Subcutaneous abdominal adipose tissue (tissue), 5 donors: ENCODE results near the gene ARHGEF1.

Experiments
- H3K27ac ChIP-seq: one replicate; pipeline ENCODE4 v1.7.0; 2013; ENCODE audit warnings: low read depth, mild to moderate bottlenecking, inconsistent platforms, low read length, moderate library complexity
- H3K27me3 ChIP-seq, 5 donors: one replicate each; pipeline ENCODE4 v1.7.0; 2013; ENCODE audit warnings: low read length in 5 of 5, inconsistent platforms in 1 of 5; ENCODE audit not compliant: control insufficient read depth in 5 of 5, insufficient read depth in 4 of 5
- H3K36me3 ChIP-seq, 5 donors: one replicate each; pipeline ENCODE4 v1.7.0; 2013; ENCODE audit warnings: low read length in 5 of 5; ENCODE audit not compliant: control insufficient read depth in 5 of 5, insufficient read depth in 5 of 5
- H3K4me1 ChIP-seq, 5 donors: one replicate each; pipeline ENCODE4 v1.7.0; 2013; ENCODE audit warnings: low read length in 5 of 5, mild to moderate bottlenecking in 3 of 5, moderate library complexity in 1 of 5; ENCODE audit not compliant: control insufficient read depth in 5 of 5, insufficient read depth in 5 of 5
- H3K4me3 ChIP-seq, 5 donors: one replicate each; pipeline ENCODE4 v1.7.0; 2013; ENCODE audit warnings: low read length in 5 of 5, low read depth in 1 of 5
- H3K9ac ChIP-seq, 5 donors: one replicate each; pipeline ENCODE4 v1.7.0; 2013; ENCODE audit warnings: low read length in 5 of 5, mild to moderate bottlenecking in 4 of 5, moderate library complexity in 3 of 5
- H3K9me3 ChIP-seq, 5 donors: one replicate each; pipeline ENCODE4 v1.7.0; 2013; ENCODE audit warnings: low read length in 5 of 5; ENCODE audit not compliant: control insufficient read depth in 5 of 5
- donor health status: healthy.
- donor health status: healthy.
- donor health status: healthy.
- donor health status: healthy.
- donor health status: healthy.

The ARHGEF1 gene

DNA sequence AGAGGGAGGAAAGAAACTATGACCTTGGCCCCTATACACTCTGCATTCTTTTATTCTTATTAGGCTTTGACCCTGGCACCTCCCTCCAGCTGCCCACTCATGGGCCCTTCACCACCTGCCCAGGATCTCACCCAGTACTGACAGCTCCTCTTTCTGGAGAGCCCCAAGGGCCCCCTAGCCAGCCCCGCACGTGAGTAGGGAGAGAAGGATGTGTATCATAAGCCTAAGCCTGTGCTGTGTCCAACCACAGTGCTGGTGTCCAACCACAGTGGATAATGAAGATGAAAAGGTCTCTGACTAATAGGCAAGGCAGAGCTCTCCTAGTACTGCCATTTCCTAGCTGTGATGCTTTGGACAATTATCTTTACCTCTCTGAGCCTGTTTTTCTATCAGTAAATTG is 33.9 kb upstream of the ARHGEF1 start:
- H3K27me3 ChIP-seq = peaks cover 0 to 9% (median 5%) of the 10 kb centered on the region in 5 donors
- H3K4me1 ChIP-seq = no peaks in the 10 kb centered on the region
- no peak overlapping the region for H3K27ac ChIP-seq
- no peak overlapping the region for H3K4me3 ChIP-seq
- no peaks in the 10 kb centered on the region for H3K9me3 ChIP-seq
- H3K9ac ChIP-seq = no peak overlapping the region
- no peaks in the 10 kb centered on the region for H3K36me3 ChIP-seq

DNA sequence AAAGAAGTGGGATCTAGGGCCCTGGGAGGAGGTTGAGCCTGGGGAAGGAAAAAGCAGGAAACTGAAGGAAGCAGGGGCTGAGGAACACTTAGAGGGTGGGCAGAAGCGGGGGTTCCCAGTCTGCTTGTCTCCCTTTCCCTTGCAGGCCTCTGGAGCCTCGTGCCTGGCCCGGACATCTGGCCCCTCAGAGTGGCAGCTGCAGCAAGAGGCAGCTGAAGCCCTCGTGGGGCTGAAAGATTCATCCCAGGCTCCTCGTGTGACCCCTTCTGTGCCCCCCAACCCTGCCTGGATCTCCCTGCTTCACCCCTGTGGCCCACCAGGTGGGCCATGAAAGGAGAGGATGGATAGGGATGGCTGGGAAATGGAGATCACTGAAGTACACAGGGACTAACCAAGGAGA is 32.6 kb upstream of the ARHGEF1 start:
- Histone ChIP-seq H3K4me1 (no peaks in the 10 kb centered on the region), H3K27ac (no peak overlapping the region), H3K27me3 (peaks cover 0 to 9% (median 5%) of the 10 kb centered on the region in 5 donors), H3K9ac (no peak overlapping the region), H3K4me3 (no peak overlapping the region), H3K9me3 (no peaks in the 10 kb centered on the region), H3K36me3 (no peaks in the 10 kb centered on the region)

DNA sequence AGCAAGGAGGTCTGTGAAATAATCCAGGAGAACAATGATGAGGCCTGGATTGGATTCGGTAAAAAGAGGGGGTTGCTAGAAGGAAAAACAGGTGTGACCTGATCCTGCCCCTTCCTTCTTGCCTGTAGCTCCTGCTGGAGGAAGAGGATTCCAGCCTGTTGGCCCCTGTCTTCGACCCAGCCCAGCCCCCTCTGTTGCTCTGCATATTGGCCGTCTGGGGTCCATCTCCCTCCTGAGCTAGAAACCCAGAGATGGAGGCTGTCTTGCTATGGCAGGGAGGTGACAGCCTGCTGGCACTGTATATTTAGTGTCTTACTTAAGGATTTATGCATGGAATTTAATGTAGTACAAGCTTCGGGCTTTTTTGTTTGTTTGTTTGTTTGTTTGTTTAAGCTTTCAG is 31.5 kb upstream of the ARHGEF1 start:
- no peaks in the 10 kb centered on the region for H3K4me1 ChIP-seq
- H3K9ac ChIP-seq = no peak overlapping the region
- H3K27ac ChIP-seq = no peak overlapping the region
- no peaks in the 10 kb centered on the region for H3K9me3 ChIP-seq
- peaks cover 0 to 9% (median 5%) of the 10 kb centered on the region in 5 donors for H3K27me3 ChIP-seq
- no peaks in the 10 kb centered on the region for H3K36me3 ChIP-seq
- H3K4me3 ChIP-seq = no peak overlapping the region

DNA sequence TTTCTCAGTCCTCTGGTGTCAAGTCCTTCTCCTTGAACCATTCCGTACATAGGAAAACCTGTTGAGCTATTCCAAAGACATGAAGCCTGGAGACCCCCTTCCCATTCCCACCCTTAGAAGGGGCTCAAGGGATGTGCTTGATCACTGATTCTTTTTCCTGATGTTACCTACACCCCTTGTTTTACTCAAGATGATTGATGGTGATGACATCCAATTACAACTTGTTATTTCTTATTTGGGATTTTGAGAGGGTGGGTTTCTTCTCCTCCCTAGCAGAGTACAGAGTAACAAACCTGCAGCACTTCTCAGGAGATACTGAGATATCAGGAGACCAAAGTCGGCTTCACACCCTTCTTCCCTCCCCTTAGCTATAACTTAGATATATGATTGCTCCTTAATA is 29.6 kb upstream of the ARHGEF1 start:
- Histone ChIP-seq H3K36me3 (no peaks in the 10 kb centered on the region), H3K27ac (no peak overlapping the region), H3K4me3 (no peak overlapping the region), H3K9ac (no peak overlapping the region), H3K27me3 (peaks cover 0 to 8% (median 5%) of the 10 kb centered on the region in 5 donors), H3K9me3 (no peaks in the 10 kb centered on the region), H3K4me1 (no peaks in the 10 kb centered on the region)

DNA sequence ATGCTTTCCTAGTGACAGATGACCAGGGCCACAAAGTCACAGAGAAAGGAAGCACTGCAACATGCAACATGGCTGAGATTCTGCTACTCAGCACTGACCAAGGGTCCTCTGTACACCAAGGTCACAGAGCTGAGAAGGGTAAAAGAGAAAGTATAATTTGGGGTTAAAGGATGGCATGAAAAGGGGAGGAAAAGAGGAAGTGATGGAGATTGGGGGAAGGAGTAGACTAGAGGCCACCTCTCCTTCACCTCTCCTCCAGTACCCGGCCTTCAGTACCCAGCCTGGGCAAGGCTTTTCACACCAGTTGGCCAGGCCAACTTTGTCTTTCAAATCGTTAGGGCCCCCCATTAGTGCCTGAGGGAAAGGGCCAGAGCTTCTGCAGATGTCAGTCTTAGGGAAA is 29.2 kb upstream of the ARHGEF1 start:
- H3K9me3 ChIP-seq = no peaks in the 10 kb centered on the region
- H3K4me1 ChIP-seq = no peaks in the 10 kb centered on the region
- H3K4me3 ChIP-seq = no peak overlapping the region
- H3K9ac ChIP-seq = peak overlapping the region in 1 of 5 donors; percentile 14
- no peaks in the 10 kb centered on the region for H3K36me3 ChIP-seq
- no peak overlapping the region for H3K27ac ChIP-seq
- peaks cover 0 to 8% (median 5%) of the 10 kb centered on the region in 5 donors for H3K27me3 ChIP-seq

DNA sequence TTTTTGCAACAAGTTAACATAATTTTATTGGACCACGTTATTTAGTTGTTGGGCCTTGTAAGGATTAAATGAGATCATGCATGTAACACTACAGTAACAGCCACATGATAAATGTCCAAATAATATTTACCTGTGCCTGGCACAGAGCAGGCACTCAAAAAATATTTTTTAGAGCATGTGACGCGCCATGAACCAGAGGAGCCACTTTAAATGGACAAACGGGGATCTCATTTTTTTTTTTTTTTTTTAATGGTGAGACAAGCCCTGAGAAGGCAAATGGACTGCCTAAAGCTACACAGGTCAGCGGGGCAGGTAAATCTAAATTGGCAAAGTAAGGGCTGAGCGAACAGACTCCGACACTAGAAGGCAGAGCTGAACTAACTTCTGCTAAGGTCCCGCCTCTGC is 23.8 kb upstream of the ARHGEF1 start:
- Histone ChIP-seq H3K27me3 (peaks cover 0 to 3% (median 0%) of the 10 kb centered on the region in 5 donors), H3K9me3 (no peaks in the 10 kb centered on the region), H3K4me1 (peaks cover 14 to 40% (median 37%) of the 10 kb centered on the region in 5 donors), H3K9ac (peak overlapping the region; percentile 48 to 95 (median 68)), H3K27ac (peak overlapping the region; percentile 18), H3K36me3 (peaks cover 0 to 31% (median 27%) of the 10 kb centered on the region in 5 donors), H3K4me3 (peak overlapping the region; percentile 52 to 98 (median 82))

DNA sequence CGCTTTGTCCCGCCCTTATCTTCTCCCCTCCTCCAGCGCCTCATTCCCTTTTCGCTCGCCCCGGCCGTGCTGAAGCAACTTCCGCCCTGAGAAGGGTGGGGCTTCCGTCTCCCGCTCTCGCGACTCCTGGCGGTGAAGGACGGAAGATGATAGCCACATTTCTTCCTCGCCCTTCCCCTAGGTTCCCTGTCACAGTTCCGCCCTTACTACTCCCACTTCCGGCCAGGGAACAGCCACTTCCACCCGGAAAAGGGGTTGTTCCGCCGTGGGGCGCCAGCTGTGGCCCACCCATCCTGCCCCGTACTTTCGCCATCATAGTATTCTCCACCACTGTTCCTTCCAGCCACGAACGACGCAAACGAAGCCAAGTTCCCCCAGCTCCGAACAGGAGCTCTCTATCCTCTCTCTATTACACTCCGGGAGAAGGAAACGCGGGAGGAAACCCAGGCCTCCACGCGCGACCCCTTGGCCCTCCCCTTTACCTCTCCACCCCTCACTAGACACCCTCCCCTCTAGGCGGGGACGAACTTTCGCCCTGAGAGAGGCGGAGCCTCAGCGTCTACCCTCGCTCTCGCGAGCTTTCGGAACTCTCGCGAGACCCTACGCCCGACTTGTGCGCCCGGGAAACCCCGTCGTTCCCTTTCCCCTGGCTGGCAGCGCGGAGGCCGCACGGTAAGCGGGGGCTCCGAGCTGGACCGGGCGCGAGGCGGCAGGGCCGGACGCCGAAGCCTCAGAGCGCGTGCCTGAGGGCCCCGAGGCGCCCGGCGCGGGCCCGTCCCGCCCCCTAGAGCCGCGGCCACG is 23.2 kb upstream of the ARHGEF1 start, which contains the start of gene RPS19:
Gene RPS19, plus strand, starts transcription at position 638 of the 801 bp plus-strand sequence. CDS start 520 bp downstream, outside the sequence.
- Histone ChIP-seq H3K36me3 (peaks cover 0 to 37% (median 33%) of the 10 kb centered on the region in 5 donors), H3K4me3 (peak within 1 kb of the TSS; percentile 82 to 98 (median 92)), H3K4me1 (peaks cover 14 to 41% (median 37%) of the 10 kb centered on the region in 5 donors), H3K9me3 (no peaks in the 10 kb centered on the region), H3K27me3 (peaks cover 0 to 3% (median 0%) of the 10 kb centered on the region in 5 donors), H3K27ac (peak within 1 kb of the TSS; percentile 96), H3K9ac (peak within 1 kb of the TSS; percentile 73 to 100 (median 96))

DNA sequence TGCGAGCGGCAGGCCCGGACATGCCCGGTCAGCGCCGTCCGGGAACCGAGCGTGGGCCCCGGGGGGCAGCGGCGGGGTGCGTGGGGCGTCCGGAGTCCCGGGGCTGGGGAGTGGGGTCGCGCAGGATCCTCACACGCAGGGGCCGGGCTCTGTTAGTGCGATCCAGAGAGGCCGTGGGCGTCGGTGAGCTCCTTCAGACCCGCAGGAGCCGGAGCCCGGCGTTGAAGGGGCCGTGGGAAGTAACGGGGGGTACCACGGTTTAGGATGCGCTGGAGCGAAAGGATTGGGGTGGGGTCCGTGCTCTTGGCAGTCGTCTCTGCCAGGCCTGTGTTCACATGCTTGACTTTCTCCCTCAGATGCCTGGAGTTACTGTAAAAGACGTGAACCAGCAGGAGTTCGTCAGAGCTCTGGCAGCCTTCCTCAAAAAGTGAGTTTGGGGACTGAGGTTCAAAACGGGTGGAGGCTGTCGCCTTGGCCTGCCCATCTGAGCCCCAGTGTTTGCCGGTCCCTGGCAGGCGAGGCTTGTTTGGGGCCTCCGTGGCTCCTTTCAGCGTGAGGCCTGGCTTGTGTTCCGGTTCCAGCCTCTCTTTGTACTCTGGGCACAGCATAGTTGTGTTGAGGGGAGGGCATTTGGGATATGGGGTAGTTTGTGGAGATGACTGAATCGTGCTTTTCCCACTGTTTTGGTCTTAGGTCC is 22.4 kb upstream of the ARHGEF1 start:
- peaks cover 14 to 41% (median 37%) of the 10 kb centered on the region in 5 donors for H3K4me1 ChIP-seq

DNA sequence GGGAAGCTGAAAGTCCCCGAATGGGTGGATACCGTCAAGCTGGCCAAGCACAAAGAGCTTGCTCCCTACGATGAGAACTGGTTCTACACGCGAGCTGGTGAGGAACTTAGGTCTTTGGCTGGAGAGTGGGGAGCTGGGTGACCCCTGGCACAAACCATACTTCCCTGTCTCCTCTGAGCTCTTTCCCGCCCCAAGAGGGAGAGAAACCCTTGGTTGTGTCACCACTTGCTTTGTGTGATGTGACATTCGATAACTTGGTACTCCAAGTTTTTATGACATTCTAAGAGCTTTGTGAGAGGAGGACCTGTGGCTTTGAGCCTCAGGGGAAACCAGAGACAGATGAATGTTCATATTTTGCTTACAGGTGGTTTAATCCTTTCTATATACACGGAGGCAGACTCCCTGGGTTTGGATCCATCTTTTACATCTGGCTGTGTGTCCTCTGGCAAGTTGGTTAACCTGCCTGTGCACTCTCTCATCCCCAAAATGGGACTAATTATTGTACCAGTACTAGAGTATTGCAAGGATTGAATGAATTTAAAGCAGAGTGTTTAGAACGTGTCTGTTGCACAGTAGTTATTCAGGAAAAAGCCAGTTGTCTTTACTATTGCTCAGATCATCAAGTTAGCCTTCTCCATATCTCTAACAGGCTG is 21.7 kb upstream of the ARHGEF1 start:
- Histone ChIP-seq H3K4me1 (peaks cover 14 to 42% (median 37%) of the 10 kb centered on the region in 5 donors), H3K27me3 (peaks cover 0 to 3% (median 0%) of the 10 kb centered on the region in 5 donors), H3K9ac (peak overlapping the region; percentile 73 to 100 (median 96)), H3K4me3 (peak overlapping the region; percentile 82 to 98 (median 92)), H3K27ac (peak overlapping the region; percentile 96), H3K36me3 (peaks cover 0 to 44% (median 40%) of the 10 kb centered on the region in 5 donors), H3K9me3 (no peaks in the 10 kb centered on the region)

More for the DNA sequence above, 22.4 kb upstream of the ARHGEF1 start:
- H3K27ac ChIP-seq = peak overlapping the region; percentile 96
- H3K9ac ChIP-seq = peak overlapping the region; percentile 73 to 100 (median 96)
- H3K36me3 ChIP-seq = peaks cover 0 to 44% (median 39%) of the 10 kb centered on the region in 5 donors
- peaks cover 0 to 3% (median 0%) of the 10 kb centered on the region in 5 donors for H3K27me3 ChIP-seq
- no peaks in the 10 kb centered on the region for H3K9me3 ChIP-seq
- peak overlapping the region; percentile 82 to 98 (median 92) for H3K4me3 ChIP-seq
